Natural killer cell (primary cell): ENCODE data around the gene CHST11. TPM values are rescaled to one million over a fixed set of nuclear protein-coding genes. Genes with fewer than 3 reads are reported as not detected.

Experiments
- ATAC-seq, 3 donors: fragments of 150-1000 bp in 2 of 3; fragments of 200-7000 bp in 1 of 3; cut with Tn5 transposase; 1 replicate in 1 of 3; 2 replicates in 2 of 3; pipeline ENCODE4 v1.10.0; 2021; ENCODE audit warnings: mild to moderate bottlenecking in 2 of 3, moderate library complexity in 2 of 3
- DNase-seq, 2 donors: peaks; one replicate each; pipeline versions ENCODE4 v3.0.0 to v3.0.0-alpha.2; 2013 to 2021; ENCODE audit warnings: mixed read lengths in 1 of 2
- H3K27ac ChIP-seq: one replicate; pipeline ENCODE4 v1.5.1; 2013; ENCODE audit warnings: mild to moderate bottlenecking, low read length
- H3K27me3 ChIP-seq: one replicate; pipeline ENCODE4 v1.6.1; 2013; ENCODE audit warnings: low read length; ENCODE audit not compliant: control insufficient read depth, insufficient read depth
- H3K36me3 ChIP-seq: one replicate; pipeline ENCODE4 v1.6.1; 2013; ENCODE audit warnings: low read length; ENCODE audit not compliant: control insufficient read depth, insufficient read depth
- H3K4me1 ChIP-seq: one replicate; pipeline ENCODE4 v1.6.1; 2013; ENCODE audit warnings: low read length; ENCODE audit not compliant: control insufficient read depth, insufficient read depth
- H3K4me3 ChIP-seq: one replicate; pipeline ENCODE4 v1.5.1; 2013; ENCODE audit warnings: low read length
- H3K9me3 ChIP-seq: one replicate; pipeline ENCODE4 v1.6.1; 2013; ENCODE audit warnings: low read length; ENCODE audit not compliant: control insufficient read depth, insufficient read depth
- H3K27ac Mint-ChIP-seq, 2 donors: one replicate each; pipeline ENCODE4 v1.8.0; 2022; ENCODE audit warnings: mild to moderate bottlenecking in 2 of 2, mixed read lengths in 2 of 2, moderate library complexity in 1 of 2
- H3K27me3 Mint-ChIP-seq, 2 donors: one replicate each; pipeline ENCODE4 v1.8.0; 2022; ENCODE audit warnings: low read depth in 2 of 2, mixed read lengths in 2 of 2
- H3K36me3 Mint-ChIP-seq: one replicate; pipeline ENCODE4 v1.8.0; 2022; ENCODE audit warnings: mixed read lengths
- H3K4me1 Mint-ChIP-seq, 2 donors: one replicate each; pipeline ENCODE4 v1.8.0; 2022; ENCODE audit warnings: mixed read lengths in 2 of 2
- H3K4me3 Mint-ChIP-seq: one replicate; pipeline ENCODE4 v1.8.0; 2022; ENCODE audit warnings: mild to moderate bottlenecking, moderate library complexity, mixed read lengths
- H3K9me3 Mint-ChIP-seq, 2 donors: one replicate each; pipeline ENCODE4 v1.8.0; 2022; ENCODE audit warnings: mixed read lengths in 2 of 2
- CTCF ChIP-seq: fragments of 200-600 bp; IDR thresholded peaks from one replicate; pipeline ENCODE4 v1.8.0; 2022; ENCODE audit warnings: antibody characterized with exemption
- WGBS: methylation state at CpG from one replicate; pipeline ENCODE4 v1.1.7; 2013; ENCODE audit warnings: missing lambda C conversion rate; ENCODE audit not compliant: insufficient coverage; 5-methylcytosine and 5-hydroxymethylcytosine counted together
- intact Hi-C: fragments of 100-400 bp; cut with micrococcal nuclease; formaldehyde crosslinking; loops from one replicate; pipeline ENCODE4 v1.14.2; 2022
- total RNA-seq, 4 donors: library from RNA; stranded (reverse); fragments of 120-200 nt in 1 of 4; gene quantifications; one replicate each; pipeline versions ENCODE4 v1.2.3 to v1.2.4, GENCODE V29; 2013 to 2022

CHST11 gene
- total RNA-seq, 3 donors from 2014 or later (not counting 1 experiment from before 2014, with no cell fraction given), result 85.3 to 118 (median 96.1) TPM

- no peaks in the 10 kb centered on the region for H3K36me3 ChIP-seq
- H3K4me1 Mint-ChIP-seq, result peaks cover 65 to 90% of the 10 kb centered on the region in 2 donors
- no peaks in the 10 kb centered on the region for H3K9me3 Mint-ChIP-seq
- H3K4me1 ChIP-seq, result peaks cover 56% of the 10 kb centered on the region
- peak in 2 of 3 donors; percentile 8 to 15 for ATAC-seq
- peak in 1 of 2 donors; percentile 51 for DNase-seq
- intact Hi-C loops, result loop anchor here (2.0 kb wide), 1 partner anchor 32 kb away; no protein-coding TSS in a partner anchor
- no peak for TF ChIP-seq CTCF
- no peaks in the 10 kb centered on the region for H3K27me3 ChIP-seq
- H3K4me3 Mint-ChIP-seq, result peak overlapping the region; percentile 90
- peak overlapping the region; percentile 86 for H3K27ac ChIP-seq
- H3K27me3 Mint-ChIP-seq, result no peaks in the 10 kb centered on the region
- H3K9me3 ChIP-seq, result no peaks in the 10 kb centered on the region
- peak overlapping the region; percentile 33 for H3K4me3 ChIP-seq
- peak overlapping the region; percentile 92 to 94 for H3K27ac Mint-ChIP-seq
- H3K36me3 Mint-ChIP-seq, result no peaks in the 10 kb centered on the region
Measured at GRCh38 chr12:104721039-104721405, 264.3 kb downstream of the CHST11 start.

GRCh38 chr12:104721936-104722335 is 265.2 kb downstream of the CHST11 start:
- H3K27me3 ChIP-seq, result no peaks in the 10 kb centered on the region
- 97% methylated on average over 6 of the region's 6 CpGs for WGBS
- H3K4me3 ChIP-seq, result no peak overlapping the region
- Mint-ChIP-seq H3K4me1 (peaks cover 74 to 88% of the 10 kb centered on the region in 2 donors), H3K27ac (peak overlapping the region; percentile 92 to 94), H3K27me3 (no peaks in the 10 kb centered on the region), H3K9me3 (no peaks in the 10 kb centered on the region), H3K36me3 (no peaks in the 10 kb centered on the region), H3K4me3 (no peak overlapping the region)
- H3K36me3 ChIP-seq, result no peaks in the 10 kb centered on the region
- intact Hi-C loops, result loop anchor here (2.0 kb wide), 1 partner anchor 33 kb away; no protein-coding TSS in a partner anchor
- no peaks in the 10 kb centered on the region for H3K9me3 ChIP-seq
- no peak overlapping the region for H3K27ac ChIP-seq
- peaks cover 56% of the 10 kb centered on the region for H3K4me1 ChIP-seq
- no peak for DNase-seq
- ATAC-seq, result no peak
- no peak for TF ChIP-seq CTCF

- no peaks in the 10 kb centered on the region for H3K27me3 ChIP-seq
- H3K4me3 Mint-ChIP-seq, result peak overlapping the region; percentile 21
- no peaks in the 10 kb centered on the region for H3K9me3 Mint-ChIP-seq
- H3K4me1 ChIP-seq, result peaks cover 58% of the 10 kb centered on the region
- no peaks in the 10 kb centered on the region for H3K27me3 Mint-ChIP-seq
- H3K4me3 ChIP-seq, result no peak overlapping the region
- no peaks in the 10 kb centered on the region for H3K9me3 ChIP-seq
- no peaks in the 10 kb centered on the region for H3K36me3 ChIP-seq
- 82% methylated on average over 20 of the region's 21 CpGs for WGBS
- peaks cover 83 to 93% of the 10 kb centered on the region in 2 donors for H3K4me1 Mint-ChIP-seq
- DNase-seq, result no peak
- no peak overlapping the region for H3K27ac ChIP-seq
- TF ChIP-seq CTCF, result no peak
- intact Hi-C loops, result no loop called here
- H3K36me3 Mint-ChIP-seq, result no peaks in the 10 kb centered on the region
- ATAC-seq, result peak in 1 of 3 donors; percentile 15
- H3K27ac Mint-ChIP-seq, result peak overlapping the region; percentile 92 to 94
Measured at GRCh38 chr12:104722601-104723534, 266.1 kb downstream of the CHST11 start.
